Keratinocyte (primary cell): ENCODE measurements around the gene RYR2.

Source experiments
- CTCF ChIP-seq, 3 experiments: IDR thresholded peaks in 1 of 3; conservative IDR thresholded peaks in 1 of 3; optimal IDR thresholded peaks in 1 of 3; 2 replicates in 2 of 3; 3 replicates in 1 of 3; pipeline versions ENCODE3 to v1.5.1; 2011; ENCODE audit warnings: low read length in 3 of 3, mild to moderate bottlenecking in 3 of 3, moderate library complexity in 2 of 3, control low read depth in 1 of 3, inconsistent platforms in 1 of 3; ENCODE audit not compliant: insufficient read depth in 2 of 3; ENCODE audit errors: extremely low read depth in 1 of 3
- EZH2 ChIP-seq: IDR thresholded peaks from one replicate; pipeline ENCODE4 v1.6.1; 2012; ENCODE audit warnings: inconsistent platforms, mild to moderate bottlenecking, low read length, moderate library complexity

- TF ChIP-seq CTCF (optimal IDR thresholded peaks at IDR 0.05 in 1 of 3, IDR thresholded peaks at IDR 0.05 in 1 of 3, conservative IDR thresholded peaks at IDR 0.05 in 1 of 3; ENCODE audit: extremely low read depth in 1 of 3, insufficient read depth in 2 of 3, low read length in 3 of 3) (no peak), EZH2 (no peak)
Measured at GRCh38 chr1:237788069-237788468, 746.1 kb downstream of the RYR2 start.
